Measurements from ENCODE around the gene PIGP.
A peak's percentile ranks its signal among the peaks of the same experiment; 100 is the strongest.

PIGP gene

GRCh38 chr21:37071561-37072273 is 1.2 kb downstream of the PIGP start:
- Histone ChIP-seq H3K9me3 (ENCODE audit: low read length) (no peaks in the 10 kb centered on the region), H2AFZ (ENCODE audit: low read length) (no peak overlapping the region), H3K79me2 (ENCODE audit: insufficient read depth, low read length) (peaks cover 31% of the 10 kb centered on the region)

GRCh38 chr21:37065561-37066177 is 7.2 kb downstream of the PIGP start:
- Histone ChIP-seq H3K4me3 (ENCODE audit: low read depth, low read length, poor library complexity, severe bottlenecking) (no peak overlapping the region), H3K27me3 (ENCODE audit: insufficient read depth, low read length) (no peaks in the 10 kb centered on the region), H4K20me1 (ENCODE audit: insufficient read depth, low read length) (no peaks in the 10 kb centered on the region), H3K9me2 (ENCODE audit: low read depth, low read length) (no peaks in the 10 kb centered on the region), H2AFZ (ENCODE audit: low read length) (no peak overlapping the region), H3K4me2 (ENCODE audit: low read length) (no peak overlapping the region), H3K79me2 (ENCODE audit: insufficient read depth, low read length) (no peaks in the 10 kb centered on the region), H3K9me3 (ENCODE audit: low read length) (no peaks in the 10 kb centered on the region), H3K36me3 (ENCODE audit: insufficient read depth, low read length) (no peaks in the 10 kb centered on the region), H3K4me1 (ENCODE audit: insufficient read depth, low read length, severe bottlenecking) (peaks cover 57% of the 10 kb centered on the region), H3K9ac (ENCODE audit: low read length) (no peak overlapping the region), H3F3A (ENCODE audit: insufficient read depth, low read length) (peaks cover 2% of the 10 kb centered on the region; the same call in 1 of the 2 replicates), H3K27ac (ENCODE audit: low read depth, low read length, poor library complexity, severe bottlenecking) (no peak overlapping the region)
- TF ChIP-seq CTCF (IDR thresholded peaks at IDR 0.05; ENCODE audit: low read length) = no peak
- no peak for TF ChIP-seq EZH2 (IDR thresholded peaks at IDR 0.05; ENCODE audit: borderline replicate concordance, low read length)

More at GRCh38 chr21:37071561-37072273, 1.2 kb downstream of the PIGP start:
- H3K9ac ChIP-seq (ENCODE audit: low read length) = peak overlapping the region; percentile 86
- H4K20me1 ChIP-seq (ENCODE audit: insufficient read depth, low read length) = no peaks in the 10 kb centered on the region
- H3K4me1 ChIP-seq (ENCODE audit: insufficient read depth, low read length, severe bottlenecking) = peaks cover 46% of the 10 kb centered on the region
- H3K27ac ChIP-seq (ENCODE audit: low read depth, low read length, poor library complexity, severe bottlenecking) = peak overlapping the region; percentile 75
- no peaks in the 10 kb centered on the region for H3K27me3 ChIP-seq (ENCODE audit: insufficient read depth, low read length)
- TF ChIP-seq CTCF (IDR thresholded peaks at IDR 0.05; ENCODE audit: low read length) = no peak
- no peak for TF ChIP-seq EZH2 (IDR thresholded peaks at IDR 0.05; ENCODE audit: borderline replicate concordance, low read length)
- peak overlapping the region; percentile 93 for H3K4me2 ChIP-seq (ENCODE audit: low read length)
- 0 out of 2 replicates have a peak, but pooled peaks cover 3% of the 10 kb centered on the region for H3F3A ChIP-seq (ENCODE audit: insufficient read depth, low read length)
- H3K36me3 ChIP-seq (ENCODE audit: insufficient read depth, low read length) = no peaks in the 10 kb centered on the region
- H3K4me3 ChIP-seq (ENCODE audit: low read depth, low read length, poor library complexity, severe bottlenecking) = peak overlapping the region; percentile 87
- no peaks in the 10 kb centered on the region for H3K9me2 ChIP-seq (ENCODE audit: low read depth, low read length)

GRCh38 chr21:37064841-37065240 is 8.0 kb downstream of the PIGP start:
- TF ChIP-seq EZH2 (IDR thresholded peaks at IDR 0.05; ENCODE audit: borderline replicate concordance, low read length) = no peak
- no peak for TF ChIP-seq CTCF (IDR thresholded peaks at IDR 0.05; ENCODE audit: low read length)
- H3K9me2 ChIP-seq (ENCODE audit: low read depth, low read length) = no peaks in the 10 kb centered on the region
- no peaks in the 10 kb centered on the region for H3K27me3 ChIP-seq (ENCODE audit: insufficient read depth, low read length)
- no peak overlapping the region for H3K4me3 ChIP-seq (ENCODE audit: low read depth, low read length, poor library complexity, severe bottlenecking)
- H3K9ac ChIP-seq (ENCODE audit: low read length) = no peak overlapping the region
- H4K20me1 ChIP-seq (ENCODE audit: insufficient read depth, low read length) = no peaks in the 10 kb centered on the region
- peak overlapping the region; percentile 58 for H3K27ac ChIP-seq (ENCODE audit: low read depth, low read length, poor library complexity, severe bottlenecking)
- no peaks in the 10 kb centered on the region for H3K36me3 ChIP-seq (ENCODE audit: insufficient read depth, low read length)
- H3K79me2 ChIP-seq (ENCODE audit: insufficient read depth, low read length) = no peaks in the 10 kb centered on the region
- H2AFZ ChIP-seq (ENCODE audit: low read length) = no peak overlapping the region
- peaks cover 63% of the 10 kb centered on the region for H3K4me1 ChIP-seq (ENCODE audit: insufficient read depth, low read length, severe bottlenecking)
- peak overlapping the region; percentile 62; the same call in 1 of the 2 replicates for H3K4me2 ChIP-seq (ENCODE audit: low read length)
- no peaks in the 10 kb centered on the region for H3K9me3 ChIP-seq (ENCODE audit: low read length)
- peaks cover 4% of the 10 kb centered on the region; the same call in 1 of the 2 replicates for H3F3A ChIP-seq (ENCODE audit: insufficient read depth, low read length)
